C1 segment of cervical spinal cord (tissue), 14 donors: ENCODE measurements around the gene CBFA2T3.
"Not testable (repeated sequence)": the region's sequence is repeated elsewhere in the genome, so short reads cannot be mapped to it uniquely, and the experiment has no call there.

Experiments
- DNase-seq, 14 donors: peaks; one replicate each; lab custom pipeline; 2025; lab: John Stamatoyannopoulos, UW

Gene CBFA2T3

DNA sequence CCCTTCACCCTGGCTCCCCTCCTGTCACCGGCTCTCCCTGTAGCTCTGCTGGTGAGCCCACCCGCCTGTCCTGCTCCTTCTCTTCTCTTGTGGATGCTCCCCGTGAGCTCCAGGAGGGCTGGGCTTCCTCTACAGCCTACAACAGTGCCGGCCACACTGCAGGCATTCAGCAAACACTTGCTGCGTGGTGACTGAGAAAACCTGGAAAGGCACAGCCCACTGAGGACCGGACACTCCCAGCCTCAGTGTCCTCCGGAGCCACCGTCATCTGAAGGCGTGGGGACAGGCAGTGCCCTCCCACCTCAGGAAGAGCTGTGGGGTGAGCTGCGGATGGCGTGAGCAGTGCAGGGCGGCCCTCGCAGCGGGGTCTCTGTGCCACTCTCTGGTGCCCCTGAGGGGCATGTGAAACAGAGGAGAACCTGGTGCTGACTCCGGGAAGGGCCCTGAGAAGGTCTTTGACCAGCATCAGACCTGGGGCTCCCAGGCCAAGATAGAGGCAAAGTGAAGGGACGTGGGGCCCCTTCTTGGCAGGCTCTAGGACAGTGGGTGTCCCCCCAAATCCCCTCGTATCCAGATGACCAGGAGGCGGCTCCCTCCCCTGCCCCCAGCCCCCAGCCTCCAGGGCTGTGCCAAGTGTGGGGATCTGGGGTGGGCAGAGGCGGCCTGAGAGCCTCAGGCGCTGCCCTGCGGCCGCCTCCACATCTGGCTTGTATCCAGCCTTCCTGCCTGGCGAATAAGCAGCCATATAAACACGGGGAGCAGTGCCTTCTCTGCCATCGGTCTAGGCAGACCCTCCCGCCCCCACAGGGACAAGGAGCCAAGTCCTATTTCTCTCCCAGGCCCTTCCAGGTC is 66.5 kb downstream of the CBFA2T3 start:
- peak in 1 of 14 donors; percentile 34 for DNase-seq

GRCh38 chr16:88909431-88910210 is 67.4 kb downstream of the CBFA2T3 start:
- peak in 1 of 14 donors; percentile 6 for DNase-seq

DNA sequence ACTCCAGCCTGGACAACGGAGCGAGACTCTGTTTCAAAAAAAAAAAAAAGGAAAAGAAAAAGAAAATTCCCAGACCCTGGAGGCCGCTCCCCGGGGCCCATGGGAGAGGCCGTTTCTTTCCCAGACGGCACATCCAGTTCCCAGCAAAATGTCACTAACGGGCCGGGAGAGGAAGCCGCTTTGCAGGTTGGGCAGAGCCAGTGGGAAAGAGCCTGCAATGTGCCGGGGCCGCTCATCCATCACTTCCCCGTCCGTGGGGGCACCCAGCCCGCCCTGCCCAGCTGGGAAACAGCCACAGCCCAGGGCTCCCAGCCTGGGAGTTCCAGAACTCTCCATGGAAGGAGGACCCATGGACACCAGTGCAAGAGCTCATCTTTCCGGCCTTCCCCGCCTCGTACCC is 68.7 kb downstream of the CBFA2T3 start:
- no peak for DNase-seq

DNA sequence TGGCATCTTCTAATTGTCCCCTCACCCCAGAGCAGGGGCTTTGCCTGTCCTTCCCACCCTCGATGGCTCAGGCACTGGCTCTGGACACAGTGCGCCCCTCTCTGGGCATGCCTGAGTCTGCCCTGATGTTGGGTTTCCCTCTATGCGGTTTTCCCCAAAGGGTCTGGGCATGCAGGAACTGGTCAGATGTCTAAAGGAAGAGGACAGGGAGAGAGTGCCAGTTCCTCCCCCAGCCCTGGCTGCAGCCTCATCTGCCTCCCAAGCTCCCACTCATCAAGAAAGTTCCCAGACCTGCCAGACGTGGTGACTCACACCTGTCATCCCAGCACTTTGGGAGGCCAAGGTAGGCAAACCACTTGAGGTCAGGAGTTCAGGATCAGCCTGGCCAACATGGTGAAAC is 69.2 kb downstream of the CBFA2T3 start:
- DNase-seq = no peak

GRCh38 chr16:88906535-88907105 is 70.4 kb downstream of the CBFA2T3 start:
- DNase-seq = no peak

GRCh38 chr16:88906020-88906419 is 71.0 kb downstream of the CBFA2T3 start:
- DNase-seq = no peak

GRCh38 chr16:88905563-88905962 is 71.4 kb downstream of the CBFA2T3 start:
- no peak for DNase-seq

DNA sequence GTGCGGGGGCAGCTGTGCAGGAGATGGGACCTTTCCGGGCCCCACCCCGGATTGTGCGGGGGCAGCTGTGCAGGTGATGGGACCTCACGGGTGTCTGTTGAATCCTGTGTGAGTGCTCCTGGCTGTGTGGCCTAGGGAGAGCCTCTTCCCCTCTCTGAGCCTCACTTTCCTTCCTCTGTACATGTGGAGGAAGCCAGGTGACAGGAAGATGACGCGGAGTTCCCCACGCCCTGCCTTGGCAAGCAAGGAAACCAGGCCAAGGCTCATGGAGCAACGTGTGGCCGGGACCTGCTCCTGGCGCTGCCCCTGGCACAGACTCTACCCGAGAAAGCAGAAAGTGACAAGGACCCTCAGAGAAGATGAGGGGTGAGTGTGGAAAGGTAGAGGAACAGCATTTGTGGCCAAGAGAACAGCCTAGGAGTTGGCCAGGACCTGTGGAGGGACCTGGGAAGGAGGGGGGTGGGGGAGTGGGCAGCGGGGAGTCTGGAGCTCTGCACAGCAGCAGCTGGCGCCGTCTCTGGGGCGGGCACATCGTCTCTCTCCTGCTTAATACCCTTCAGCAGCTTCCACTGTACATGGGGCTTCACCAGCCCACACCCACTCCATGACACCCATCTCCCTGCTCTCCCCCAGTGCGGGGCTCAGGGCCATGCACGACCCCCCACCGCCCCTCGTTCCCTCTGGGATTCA is 72.2 kb downstream of the CBFA2T3 start:
- DNase-seq = peak in 1 of 14 donors; percentile 31

GRCh38 chr16:88903267-88903666 is 73.7 kb downstream of the CBFA2T3 start:
- no peak for DNase-seq

GRCh38 chr16:88902744-88903143 is 74.3 kb downstream of the CBFA2T3 start:
- DNase-seq = no peak

GRCh38 chr16:88901718-88902337 is 75.2 kb downstream of the CBFA2T3 start:
- DNase-seq = peak in 1 of 14 donors; percentile 43

- DNase-seq = peak in 1 of 14 donors; percentile 72
Observed at GRCh38 chr16:88900662-88901052, 76.3 kb downstream of the CBFA2T3 start.

DNA sequence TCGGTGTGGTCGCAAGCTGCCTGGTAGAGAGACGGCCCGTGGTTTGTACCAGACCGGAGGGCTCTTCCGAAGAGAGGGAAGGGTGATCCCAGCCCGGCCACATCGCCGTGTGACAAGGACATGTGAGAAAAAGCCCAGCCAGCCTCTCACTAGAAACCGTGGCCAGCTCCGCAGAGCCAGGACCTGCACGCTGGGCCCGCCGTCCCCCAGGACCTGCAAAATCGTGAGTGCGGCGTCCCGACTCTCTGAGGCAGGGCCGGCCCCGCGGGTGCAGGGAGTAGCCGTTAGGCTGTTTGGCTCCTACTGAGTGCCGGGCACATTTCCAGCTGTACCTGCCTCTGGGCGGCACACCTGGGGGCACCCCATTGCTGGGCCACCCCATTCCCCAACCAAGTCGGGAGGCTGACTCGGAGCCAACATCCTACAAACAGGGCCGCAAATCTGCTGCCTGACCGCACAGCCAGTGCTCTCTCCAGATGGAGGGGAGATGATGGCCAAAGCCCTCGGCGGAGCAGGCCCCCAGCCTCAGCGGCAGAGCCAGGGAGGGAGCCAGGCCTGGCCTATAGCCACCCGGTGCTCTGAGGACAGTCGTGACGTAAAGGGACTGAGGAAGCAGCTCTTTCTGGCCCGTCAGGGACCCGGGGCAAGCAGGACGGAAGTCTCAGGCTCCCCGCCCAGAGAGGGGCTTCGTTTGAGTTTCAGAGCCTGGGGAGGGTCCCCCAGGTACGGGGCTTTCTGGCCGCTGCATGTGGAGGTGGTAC is 76.9 kb downstream of the CBFA2T3 start:
- peak in 1 of 14 donors; percentile 75 for DNase-seq

DNA sequence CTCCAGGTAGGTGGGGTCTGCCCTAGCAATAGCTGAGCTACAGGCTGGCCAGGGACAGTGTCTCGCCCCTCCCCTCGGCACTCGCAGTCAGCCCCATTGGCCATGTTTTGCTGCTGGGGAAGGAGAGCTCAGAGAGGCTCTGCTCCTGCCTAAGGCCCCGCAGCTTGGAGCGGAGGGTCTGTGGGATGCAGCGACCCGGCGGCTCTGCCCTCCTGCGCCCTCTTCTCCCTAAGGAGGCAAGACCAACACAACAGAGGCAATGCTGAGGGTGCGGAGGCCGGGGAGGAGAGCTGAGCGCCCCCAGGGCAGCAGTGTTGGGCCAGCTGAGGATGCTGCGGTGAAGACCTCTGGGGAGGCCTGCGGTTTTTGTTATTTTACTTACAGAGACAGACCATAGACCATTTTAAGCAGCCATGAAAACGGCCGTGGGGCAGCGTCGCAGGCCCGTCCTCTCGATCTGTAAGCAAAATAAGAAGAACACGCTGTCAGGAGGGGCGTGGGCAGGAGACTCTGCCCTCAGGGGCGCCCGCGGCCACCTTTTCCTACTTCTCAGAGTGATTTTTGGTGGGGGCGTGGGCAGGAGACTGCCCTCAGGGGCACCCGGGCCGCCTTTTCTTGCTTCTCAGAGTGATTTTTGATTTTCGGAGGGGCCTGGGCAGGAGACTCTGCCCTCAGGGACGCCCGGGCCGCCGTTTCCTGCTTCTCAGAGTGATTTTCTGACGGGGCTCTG is 79.1 kb downstream of the CBFA2T3 start:
- no peak for DNase-seq

DNA sequence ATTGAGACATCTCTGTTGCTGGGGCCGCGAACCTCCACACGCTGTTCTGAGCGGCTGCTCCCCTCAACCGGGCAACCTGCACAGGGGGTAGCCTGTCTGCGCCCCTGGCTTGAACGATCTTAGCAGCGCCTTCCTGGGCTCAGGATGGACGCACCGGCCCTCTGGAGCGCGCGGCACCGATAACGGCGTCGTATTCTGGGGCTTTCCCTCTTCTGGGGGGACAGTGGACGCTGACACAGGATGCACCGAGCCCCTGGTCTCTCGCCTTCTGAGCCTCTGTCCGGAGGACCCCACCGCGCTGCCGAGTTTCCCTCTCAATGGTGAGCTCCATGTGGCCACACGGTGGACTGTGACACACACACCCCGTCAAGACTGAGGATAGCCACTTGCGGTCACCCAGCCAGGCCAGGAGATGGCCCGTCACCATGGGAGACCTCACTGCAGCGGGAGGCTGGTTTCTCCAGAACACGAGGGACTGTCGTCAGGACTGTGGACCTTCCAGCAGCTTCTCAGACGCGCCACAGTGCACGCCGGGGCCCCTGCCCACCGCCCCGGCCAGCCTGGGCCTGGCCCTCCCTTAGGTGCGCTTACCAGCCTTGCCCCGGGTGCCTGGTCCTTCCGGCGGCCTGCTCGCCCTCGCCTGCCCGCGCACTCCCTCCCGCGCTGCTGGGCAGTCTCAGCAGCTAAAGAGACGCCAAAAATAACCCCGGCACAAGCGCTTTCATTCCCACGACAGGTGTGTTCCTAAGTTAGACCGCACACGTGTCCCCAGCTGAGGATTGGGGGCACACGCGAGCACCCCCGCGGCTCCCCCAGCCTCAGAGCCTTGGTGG is 80.6 kb downstream of the CBFA2T3 start:
- DNase-seq = peak in 1 of 14 donors; percentile 43

- no peak for DNase-seq
Observed at GRCh38 chr16:88895335-88895734, 81.7 kb downstream of the CBFA2T3 start.

DNA sequence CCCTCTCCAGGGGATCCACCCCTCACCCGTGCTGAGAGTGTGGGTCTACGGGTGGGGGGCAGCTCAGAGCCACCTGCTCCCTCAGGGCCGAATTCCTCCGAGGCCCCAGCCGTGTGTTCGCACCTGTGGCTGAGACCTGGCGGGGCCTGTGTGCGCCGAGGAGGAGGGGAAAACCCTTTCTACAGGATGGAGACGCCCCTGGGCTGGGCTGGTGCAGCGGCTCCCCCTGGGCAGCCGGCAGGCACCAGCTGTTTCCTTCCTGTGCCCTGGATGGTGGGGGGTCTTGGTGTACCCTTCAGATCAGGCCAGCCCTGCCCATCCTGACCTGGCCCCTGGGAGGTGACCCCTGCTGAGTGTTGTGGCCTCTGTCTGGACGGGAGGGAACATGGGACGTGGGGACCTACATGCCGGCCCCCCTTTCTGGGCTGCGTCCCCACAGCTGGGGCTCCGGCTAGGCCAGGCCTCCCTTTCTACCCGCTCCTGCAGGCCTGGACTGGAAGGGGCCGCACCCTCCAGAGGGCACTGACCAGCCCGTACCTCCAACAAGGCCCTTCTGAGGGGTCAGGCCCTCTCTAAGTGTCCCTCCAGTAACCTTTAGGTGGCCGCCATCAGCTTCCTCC is 82.2 kb downstream of the CBFA2T3 start:
- DNase-seq = no peak

- not testable (repeated sequence) for DNase-seq
Observed at GRCh38 chr16:88894266-88894665, 82.7 kb downstream of the CBFA2T3 start.
